ENCODE results near the gene F2R. TPM values are rescaled to one million over a fixed set of nuclear protein-coding genes. Genes with fewer than 3 reads are reported as not detected.

F2R gene
- total RNA-seq, 1 donor from 2014 or later: 18.6 TPM

DNA sequence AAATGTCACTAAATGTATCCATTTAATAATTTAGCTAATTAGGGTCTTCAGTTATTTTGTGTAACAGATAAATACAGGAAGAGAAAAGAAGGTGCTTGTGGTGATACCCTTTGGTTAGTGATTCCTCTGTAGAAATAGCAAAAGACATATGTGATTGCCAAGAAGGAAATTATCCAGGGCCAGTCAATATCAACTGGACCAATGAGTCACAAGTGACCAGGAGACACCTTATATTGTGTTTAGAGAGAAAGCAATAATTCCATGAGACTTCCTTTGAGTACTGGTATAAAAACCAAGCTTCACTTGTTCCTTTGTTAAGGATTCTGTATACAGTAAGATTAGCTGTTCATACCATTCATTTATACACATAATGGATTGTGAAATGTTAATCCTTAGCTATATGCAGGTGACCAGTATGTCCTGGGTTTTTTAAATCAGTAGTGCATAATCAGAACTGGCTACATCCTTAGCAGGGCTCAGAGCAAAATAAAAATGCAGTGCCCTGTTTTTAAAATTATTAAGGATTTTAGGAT, 11.7 kb upstream of the F2R start:
- no peak for DNase-seq
- Histone ChIP-seq H3K27me3 (ENCODE audit: low read depth) (no peaks in the 10 kb centered on the region), H3K4me3 (no peak overlapping the region), H3K9me3 (no peaks in the 10 kb centered on the region), H3K36me3 (peaks cover 15% of the 10 kb centered on the region), H3K27ac (no peak overlapping the region), H3K4me1 (no peaks in the 10 kb centered on the region)
- ATAC-seq: no peak
- TF ChIP-seq, protein P1, sequence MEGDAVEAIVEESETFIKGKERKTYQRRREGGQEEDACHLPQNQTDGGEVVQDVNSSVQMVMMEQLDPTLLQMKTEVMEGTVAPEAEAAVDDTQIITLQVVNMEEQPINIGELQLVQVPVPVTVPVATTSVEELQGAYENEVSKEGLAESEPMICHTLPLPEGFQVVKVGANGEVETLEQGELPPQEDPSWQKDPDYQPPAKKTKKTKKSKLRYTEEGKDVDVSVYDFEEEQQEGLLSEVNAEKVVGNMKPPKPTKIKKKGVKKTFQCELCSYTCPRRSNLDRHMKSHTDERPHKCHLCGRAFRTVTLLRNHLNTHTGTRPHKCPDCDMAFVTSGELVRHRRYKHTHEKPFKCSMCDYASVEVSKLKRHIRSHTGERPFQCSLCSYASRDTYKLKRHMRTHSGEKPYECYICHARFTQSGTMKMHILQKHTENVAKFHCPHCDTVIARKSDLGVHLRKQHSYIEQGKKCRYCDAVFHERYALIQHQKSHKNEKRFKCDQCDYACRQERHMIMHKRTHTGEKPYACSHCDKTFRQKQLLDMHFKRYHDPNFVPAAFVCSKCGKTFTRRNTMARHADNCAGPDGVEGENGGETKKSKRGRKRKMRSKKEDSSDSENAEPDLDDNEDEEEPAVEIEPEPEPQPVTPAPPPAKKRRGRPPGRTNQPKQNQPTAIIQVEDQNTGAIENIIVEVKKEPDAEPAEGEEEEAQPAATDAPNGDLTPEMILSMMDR (IDR thresholded peaks at IDR 0.05): no peak
- intact Hi-C loops (cut with DNase I): no loop called here

DNA sequence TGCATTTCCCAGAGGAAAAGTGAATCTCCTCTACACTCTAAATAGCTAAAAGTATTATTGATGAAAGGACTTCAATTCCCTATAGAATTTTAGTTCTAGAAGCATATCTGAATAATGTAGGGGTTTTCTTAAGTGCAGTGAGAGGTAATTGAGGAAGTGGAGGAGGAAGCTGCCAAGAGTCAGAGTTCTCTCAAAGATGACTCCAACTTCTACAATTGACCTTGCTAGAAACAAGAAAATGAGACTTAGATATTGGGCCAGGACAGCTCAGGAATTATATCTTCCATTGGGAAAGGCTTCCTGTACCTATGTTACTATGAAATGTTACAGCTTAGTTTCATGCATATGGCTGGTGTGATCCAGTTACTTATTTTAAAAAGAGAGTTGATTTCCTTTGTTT, 10.4 kb upstream of the F2R start:
- no peaks in the 10 kb centered on the region for H3K9me3 ChIP-seq
- intact Hi-C loops (cut with DNase I): no loop called here
- peaks cover 14% of the 10 kb centered on the region for H3K36me3 ChIP-seq
- ATAC-seq (no peak), DNase-seq (no peak)
- H3K4me3 ChIP-seq: no peak overlapping the region
- no peak overlapping the region for H3K27ac ChIP-seq
- TF ChIP-seq, protein P1 (IDR thresholded peaks at IDR 0.05): no peak
- no peaks in the 10 kb centered on the region for H3K27me3 ChIP-seq (ENCODE audit: low read depth)
- H3K4me1 ChIP-seq: no peaks in the 10 kb centered on the region

DNA sequence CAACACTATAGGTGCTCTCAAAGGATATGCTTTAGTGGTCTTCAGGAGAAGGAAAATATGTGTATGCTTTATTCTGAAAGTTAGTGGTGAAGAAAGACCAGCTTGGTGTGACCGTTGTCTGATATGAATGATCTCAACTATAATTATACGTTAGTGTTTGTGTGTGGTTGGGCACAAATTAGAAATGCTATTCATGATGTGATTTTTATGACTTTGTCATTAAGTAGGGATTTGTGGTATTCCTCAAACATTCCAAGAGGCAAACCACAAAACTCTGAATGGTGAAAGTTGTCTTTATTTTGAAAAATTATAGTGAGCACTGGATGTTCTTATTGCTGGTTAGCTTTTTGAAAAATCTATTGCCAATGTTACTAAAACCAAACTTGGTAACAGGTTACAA, 6.2 kb upstream of the F2R start:
- H3K36me3 ChIP-seq: no peaks in the 10 kb centered on the region
- no peaks in the 10 kb centered on the region for H3K9me3 ChIP-seq
- peaks cover 7% of the 10 kb centered on the region for H3K27me3 ChIP-seq (ENCODE audit: low read depth)
- ATAC-seq (no peak), DNase-seq (no peak)
- H3K4me3 ChIP-seq: no peak overlapping the region
- no peak overlapping the region for H3K27ac ChIP-seq
- TF ChIP-seq, protein P1 (IDR thresholded peaks at IDR 0.05): no peak
- intact Hi-C loops (cut with DNase I): no loop called here
- H3K4me1 ChIP-seq: peaks cover 4% of the 10 kb centered on the region

DNA sequence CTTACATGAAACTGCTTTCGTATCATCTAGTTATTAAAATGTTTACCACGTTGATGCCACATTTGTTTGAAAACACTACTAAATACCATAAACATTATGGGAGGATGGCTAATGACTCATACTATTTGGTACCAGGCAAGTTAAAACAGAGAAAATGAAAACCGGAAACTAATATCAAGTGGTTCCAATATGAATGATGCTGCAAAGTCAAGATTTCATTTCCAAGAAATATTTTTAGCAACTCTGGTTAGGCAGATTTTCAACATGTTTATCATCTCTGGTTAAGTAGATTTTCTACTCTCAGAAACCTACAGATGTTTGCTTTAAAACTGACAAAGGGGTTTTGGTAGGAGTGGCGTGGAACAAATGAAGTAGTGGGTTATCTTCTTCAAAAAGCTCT, 4.9 kb upstream of the F2R start:
- TF ChIP-seq, protein P1 (IDR thresholded peaks at IDR 0.05): no peak
- Histone ChIP-seq H3K36me3 (no peaks in the 10 kb centered on the region), H3K4me3 (no peak overlapping the region), H3K27ac (no peak overlapping the region), H3K4me1 (peaks cover 12% of the 10 kb centered on the region), H3K27me3 (ENCODE audit: low read depth) (peaks cover 18% of the 10 kb centered on the region), H3K9me3 (no peaks in the 10 kb centered on the region)
- intact Hi-C loops (cut with DNase I): no loop called here
- DNase-seq (no peak), ATAC-seq (no peak)

DNA sequence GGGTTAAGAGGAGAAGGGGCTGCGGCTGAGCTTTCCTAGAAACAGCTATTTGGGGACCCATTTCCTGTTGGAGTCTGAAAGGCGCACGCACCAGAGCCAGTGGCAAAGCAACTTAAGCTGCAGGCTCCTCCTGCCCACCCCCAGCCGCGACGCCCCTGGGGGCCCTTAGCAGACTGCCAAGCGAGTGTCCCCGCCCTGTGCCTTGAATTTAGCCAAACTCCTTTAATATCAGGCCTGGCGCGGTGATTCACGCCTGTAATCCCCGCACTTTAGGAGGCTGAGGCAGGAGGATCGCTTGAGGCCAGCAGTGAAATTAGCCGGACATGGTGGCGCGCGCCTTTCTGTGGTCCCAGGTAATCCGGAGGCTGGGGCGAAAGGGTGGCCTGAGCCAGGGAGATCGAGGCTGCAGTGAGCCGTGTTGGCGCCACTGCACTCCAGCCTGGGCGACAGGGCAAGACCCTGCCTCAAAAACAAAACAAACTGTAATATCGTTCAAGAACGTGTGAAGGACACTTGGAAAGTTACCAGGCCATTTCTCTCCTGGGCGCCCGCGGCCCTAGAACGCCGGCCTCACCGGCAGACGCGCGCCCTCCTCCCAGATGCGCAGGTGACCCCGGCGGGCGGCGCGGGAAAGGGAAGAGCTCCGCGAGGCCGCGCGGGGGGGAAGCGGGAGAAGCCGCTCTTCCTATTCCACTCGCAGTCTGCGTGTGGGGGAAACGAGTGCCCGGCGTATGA, 1.0 kb upstream of the F2R start:
- H3K36me3 ChIP-seq: no peaks in the 10 kb centered on the region
- H3K27ac ChIP-seq: peak overlapping the region; percentile 79
- H3K9me3 ChIP-seq: no peaks in the 10 kb centered on the region
- intact Hi-C loops (cut with DNase I): no loop called here
- peaks cover 33% of the 10 kb centered on the region for H3K27me3 ChIP-seq (ENCODE audit: low read depth)
- H3K4me1 ChIP-seq: peaks cover 26% of the 10 kb centered on the region
- peak overlapping the region; percentile 72 for H3K4me3 ChIP-seq
- TF ChIP-seq, protein P1 (IDR thresholded peaks at IDR 0.05): no peak
- DNase-seq: no peak
- peak; percentile 54 to 56 for ATAC-seq

Data from lower lobe of right lung (tissue), 2 donors.